ENCODE measurements around the gene PDIK1L.

GRCh38 chr1:26082020-26082350, 29.6 kb upstream of the PDIK1L start:
- TF ChIP-seq POLR2AphosphoS5 (IDR thresholded peaks at IDR 0.05; ENCODE audit: low read depth, low read length): no peak
- no peak for TF ChIP-seq TAF1 (IDR thresholded peaks at IDR 0.05; ENCODE audit: borderline replicate concordance, insufficient read depth, low read length)
- TF ChIP-seq REST (IDR thresholded peaks at IDR 0.05; ENCODE audit: insufficient read depth in 1 of 2, low read depth in 2 of 2, low read length in 2 of 2): no peak
- no peak for TF ChIP-seq SIN3A (IDR thresholded peaks at IDR 0.05; ENCODE audit: borderline replicate concordance, insufficient read depth, low read length)
